ENCODE measurements around the gene SMYD3.

SMYD3 gene

DNA sequence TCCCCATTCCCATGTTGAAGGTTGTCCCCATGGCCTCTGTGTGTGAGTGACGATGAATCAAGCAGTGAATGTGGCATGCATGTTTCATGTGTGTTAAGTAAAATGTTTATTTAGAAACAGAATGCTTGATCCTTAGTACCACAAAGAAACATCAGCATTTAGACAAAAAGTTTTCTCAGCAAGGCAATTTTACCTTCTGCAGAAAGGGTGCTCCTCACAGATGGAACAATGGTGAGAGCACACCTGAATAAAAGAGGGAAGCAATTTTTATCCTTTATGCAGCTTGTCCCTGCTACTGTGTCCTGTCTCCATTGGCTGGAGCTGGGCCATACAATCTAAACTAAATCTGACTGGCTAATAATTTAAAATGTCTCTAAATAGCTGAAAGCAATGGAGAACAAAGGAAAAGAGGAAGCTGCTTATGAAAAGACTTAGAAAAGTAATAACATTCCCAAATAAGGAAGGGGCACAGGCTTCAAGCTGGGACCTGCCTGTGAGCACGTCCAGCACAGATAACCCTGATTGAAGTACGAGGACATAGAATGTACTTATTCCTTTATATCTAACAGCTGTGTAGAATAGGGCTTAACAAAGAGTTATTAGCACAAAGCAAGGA, 8.4 kb upstream of the SMYD3 start:
- DNase-seq (ENCODE audit: low read depth) = no peak

DNA sequence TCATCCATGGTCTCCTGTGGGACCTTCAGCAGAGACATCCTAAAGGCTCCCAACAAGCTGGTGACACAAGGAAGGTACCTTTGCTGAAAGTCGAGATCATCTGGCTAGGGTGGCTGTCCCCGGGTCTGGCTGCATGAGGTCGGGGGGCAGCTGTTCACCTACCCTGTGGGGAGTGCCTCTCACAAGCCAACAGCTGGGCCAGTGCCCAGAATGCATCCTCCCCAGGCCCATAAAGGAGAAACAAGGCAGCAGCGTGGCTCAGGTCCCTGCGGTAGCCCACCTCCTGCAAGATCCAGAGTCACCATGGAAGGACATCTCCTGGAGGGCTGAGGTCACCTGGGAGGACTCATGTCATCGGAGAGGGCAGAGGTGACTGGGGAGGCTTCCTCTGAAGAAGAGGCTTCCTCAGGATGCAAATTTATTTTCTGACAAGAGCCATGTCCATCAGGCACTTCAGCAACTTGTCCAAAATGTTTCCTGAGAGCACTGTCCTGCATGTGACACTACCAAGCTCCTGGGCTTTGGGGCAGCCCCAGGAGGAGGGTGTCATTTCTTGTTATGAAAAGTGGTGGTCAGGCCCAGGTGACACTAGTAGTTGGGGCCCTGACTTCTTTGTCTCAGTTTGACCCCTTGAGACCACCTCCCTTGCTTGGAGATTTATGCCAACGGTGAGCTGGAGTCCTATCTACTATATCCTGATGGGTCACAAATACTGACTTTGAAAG, 6.7 kb upstream of the SMYD3 start:
- no peak for DNase-seq (ENCODE audit: low read depth)

DNA sequence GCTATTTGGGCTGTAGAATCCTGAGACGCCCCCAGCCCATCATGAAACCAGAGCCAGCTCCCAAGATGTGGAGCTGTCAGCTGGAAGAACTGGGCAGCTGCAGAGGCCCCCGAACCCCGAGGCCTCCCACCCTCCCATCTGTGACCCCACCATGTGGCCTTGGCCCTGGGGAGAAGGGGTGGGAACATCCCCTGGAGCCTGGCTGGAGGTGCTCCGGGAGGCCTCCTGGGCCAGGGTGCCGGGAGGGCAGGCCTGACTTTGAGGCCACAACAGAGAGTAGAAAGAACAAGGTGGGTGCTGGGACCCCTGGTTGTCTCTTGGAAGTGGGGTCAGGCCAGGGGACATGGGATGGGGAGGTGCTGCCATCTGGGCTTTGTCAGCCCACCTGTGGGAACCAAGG, 6.0 kb upstream of the SMYD3 start:
- no peak for DNase-seq (ENCODE audit: low read depth)

DNA sequence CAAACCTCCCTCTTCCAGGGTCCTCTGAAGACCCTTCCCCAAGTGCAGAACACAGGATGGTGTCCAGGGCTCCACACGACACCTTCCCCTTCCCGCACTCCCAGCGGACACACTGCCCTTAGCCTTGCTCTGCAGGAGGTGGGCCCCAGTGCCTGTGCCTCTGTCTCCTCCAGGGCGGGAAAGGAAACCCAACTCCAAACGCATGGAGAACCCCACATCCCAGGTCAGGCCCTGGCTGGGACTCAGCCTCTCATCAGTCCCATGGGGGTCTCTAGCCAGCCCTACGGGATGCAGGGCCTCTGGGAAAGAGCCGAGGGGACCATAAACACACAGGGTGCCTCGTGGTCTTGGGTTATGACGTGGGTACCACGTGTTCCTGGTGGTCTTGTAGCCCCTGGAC, 5.6 kb upstream of the SMYD3 start:
- no peak for DNase-seq (ENCODE audit: low read depth)

DNA sequence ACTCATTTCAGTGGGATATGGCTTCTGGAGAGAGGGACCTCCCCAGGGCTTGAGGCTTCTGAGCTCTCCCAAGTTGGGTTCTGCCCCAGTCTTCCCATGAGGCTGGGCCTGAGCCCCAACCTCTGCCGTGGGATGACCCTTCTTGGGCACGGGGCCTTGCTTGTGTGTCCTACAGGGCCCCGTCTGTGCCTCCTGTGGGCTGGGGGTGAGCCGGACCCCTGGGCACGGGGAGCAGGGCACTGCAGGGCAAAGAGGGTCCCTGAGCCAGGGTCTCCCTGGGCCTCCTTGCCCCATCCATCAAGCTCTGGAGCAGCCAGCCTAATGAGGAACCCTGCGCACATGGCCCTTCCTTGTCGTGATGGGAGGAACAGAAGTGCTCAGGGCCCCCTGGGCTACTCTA, 5.2 kb upstream of the SMYD3 start:
- DNase-seq (ENCODE audit: low read depth) = no peak

DNA sequence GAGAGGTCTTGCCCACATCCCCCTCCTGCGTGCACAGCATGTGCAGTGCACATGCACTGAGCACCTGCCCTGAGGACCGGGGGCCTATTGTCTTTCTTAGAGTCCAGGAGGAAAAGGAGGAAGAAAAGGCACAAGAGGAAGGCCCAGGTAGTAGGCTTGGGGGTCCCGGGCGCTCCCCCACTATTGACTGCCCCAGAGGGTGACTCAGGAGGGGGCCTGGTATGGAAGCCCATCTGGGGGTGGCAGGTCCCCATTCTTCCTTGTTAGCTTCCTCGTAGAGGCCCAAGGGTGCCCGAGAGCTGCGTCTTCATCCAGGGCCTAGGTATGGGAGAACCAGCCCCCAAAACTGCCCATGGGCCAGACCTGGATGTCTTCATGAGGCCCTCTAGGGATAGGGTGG, 4.1 kb upstream of the SMYD3 start:
- DNase-seq (ENCODE audit: low read depth) = no peak

DNA sequence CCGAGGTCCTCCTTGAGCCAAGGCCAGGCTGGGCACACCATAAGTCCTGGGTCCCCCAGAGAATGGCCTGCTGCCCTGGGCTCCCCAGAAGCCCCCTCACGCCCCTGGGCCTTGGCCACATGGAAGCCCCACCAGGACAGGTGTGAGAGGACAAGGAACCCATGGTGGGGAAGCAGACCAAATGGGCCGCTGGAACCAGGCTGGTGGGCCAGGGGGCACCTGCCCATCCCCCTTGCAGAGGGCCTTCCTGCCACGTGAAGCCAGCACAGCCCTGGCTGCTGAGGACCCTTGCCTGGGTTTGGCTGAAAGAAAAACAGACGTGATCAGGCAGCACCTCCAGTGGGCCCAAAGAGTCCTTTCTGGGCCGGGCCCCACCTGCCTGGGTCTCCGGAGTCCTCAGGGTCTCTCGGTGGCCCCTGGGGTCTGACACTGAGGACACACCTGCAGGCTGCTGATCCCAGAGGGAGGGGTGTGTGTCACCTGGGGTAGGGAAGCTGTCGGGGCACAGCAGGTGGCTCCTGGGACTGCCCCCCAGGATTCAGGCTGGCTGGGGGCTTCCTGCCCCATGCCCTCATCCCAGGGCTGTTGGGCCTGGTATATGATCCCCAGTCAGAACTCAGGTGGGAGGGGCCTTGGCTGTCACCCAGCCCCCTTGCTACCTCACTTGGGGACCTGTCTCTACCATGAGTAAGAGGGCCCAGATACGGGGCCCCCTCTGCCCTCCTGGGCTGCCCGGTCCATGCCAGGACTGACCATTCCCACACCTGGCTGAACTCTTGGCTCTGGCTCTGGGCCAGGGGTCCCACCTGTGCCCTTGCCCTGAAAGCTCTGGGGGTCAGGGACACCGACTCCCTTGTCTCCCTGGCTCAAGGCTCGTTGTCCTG, 3.3 kb upstream of the SMYD3 start:
- DNase-seq (ENCODE audit: low read depth) = no peak

DNA sequence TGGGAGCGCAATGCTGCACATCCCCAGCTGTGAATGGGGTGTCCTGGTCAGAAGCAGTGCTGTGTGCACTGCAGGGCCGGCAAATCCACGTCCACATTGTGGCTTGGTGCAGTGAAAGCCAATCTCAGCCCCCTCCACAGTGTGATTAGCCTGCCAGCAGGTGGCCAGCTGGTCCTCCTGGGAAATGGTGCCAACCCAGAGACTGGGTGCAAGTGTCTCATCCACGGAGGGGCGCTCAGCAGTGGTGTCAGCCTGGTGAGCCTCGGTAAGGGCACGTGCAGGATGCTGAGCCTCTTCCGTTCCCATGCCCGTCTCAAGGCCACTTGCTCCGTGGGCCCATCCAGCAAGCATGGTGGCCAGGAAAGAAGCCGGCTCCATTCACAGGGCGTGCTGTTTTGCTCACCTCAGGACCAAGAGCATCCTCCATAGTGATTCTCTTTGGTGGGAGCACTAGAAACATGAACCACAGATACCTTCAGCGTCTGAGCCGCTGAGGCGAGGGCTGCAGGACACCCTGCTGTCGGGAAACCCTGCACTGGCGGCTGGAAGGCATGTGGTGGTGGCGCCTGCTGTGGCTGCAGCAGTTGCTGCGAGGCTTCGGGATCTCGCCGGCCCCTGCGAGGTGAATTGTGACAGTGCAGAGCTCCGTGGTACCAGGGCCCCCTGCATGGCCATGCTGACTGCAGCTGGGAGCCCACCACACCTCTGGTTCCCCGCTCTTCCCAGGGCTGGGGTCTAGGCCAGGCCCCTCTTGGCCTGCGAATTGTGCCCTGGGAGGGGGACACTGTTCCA, 2.0 kb upstream of the SMYD3 start:
- no peak for DNase-seq (ENCODE audit: low read depth)

DNA sequence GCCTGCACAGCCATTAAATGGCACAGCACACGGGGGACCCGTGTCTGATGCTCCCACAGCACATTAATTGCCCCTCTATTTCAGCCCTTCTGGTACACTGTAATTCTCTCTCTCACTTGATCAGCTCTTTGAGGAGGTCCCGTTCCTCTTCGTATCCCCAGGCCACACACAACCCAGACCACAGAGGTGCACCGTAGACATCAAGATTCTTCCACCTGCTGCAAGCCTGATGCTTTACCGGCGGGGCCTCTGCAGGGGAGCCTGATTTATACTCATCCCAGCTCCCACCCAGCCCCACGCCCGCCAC, 759 bp downstream of the SMYD3 start:
- no peak for DNase-seq (ENCODE audit: low read depth)

DNA sequence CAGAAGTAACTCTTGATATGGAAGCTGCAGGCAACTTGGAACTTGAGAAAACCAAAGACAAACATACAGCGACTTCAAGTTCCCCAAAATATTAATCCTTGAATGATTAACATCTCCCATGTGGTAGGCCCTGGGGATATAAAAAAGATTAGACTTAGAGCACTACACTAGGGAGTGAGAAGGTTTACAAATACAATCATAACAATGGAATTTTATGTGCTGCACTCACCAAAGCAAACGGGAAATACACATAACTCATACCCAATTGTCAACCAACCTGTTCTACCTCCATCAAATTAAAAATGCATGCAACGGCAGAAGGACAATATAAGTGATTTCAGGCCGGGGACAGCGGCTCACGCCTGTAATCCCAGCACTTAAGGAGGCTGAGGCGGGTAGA, 3.7 kb downstream of the SMYD3 start:
- DNase-seq (ENCODE audit: low read depth) = no peak

DNA sequence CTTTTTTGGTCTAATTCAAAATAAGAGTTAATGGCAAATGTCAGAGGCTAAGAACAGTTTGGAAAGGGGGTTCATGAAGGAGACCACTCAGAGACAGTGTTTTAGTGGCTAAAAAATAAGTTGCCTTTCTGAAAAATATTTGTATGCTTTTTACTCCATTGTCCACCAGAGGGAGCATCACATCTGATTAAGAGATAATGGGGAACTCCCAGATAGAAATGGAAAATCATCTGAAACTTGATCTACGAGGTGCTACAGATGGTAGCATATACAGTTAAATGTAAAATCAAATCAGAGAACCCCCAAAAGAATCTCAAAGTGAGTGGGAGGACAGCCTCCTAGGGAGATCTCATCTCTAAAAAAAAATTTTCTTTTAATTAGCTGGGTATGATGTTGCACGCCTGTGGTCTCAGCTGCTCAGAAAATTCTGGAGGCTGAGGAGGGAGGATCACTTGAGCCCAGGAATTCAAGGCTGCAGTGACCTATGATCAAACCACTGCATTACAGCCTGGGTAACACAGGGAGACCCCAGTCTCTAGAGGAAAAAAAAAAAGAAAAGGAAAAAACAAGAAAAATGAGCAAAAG, 9.7 kb downstream of the SMYD3 start:
- no peak for DNase-seq (ENCODE audit: low read depth)

DNA sequence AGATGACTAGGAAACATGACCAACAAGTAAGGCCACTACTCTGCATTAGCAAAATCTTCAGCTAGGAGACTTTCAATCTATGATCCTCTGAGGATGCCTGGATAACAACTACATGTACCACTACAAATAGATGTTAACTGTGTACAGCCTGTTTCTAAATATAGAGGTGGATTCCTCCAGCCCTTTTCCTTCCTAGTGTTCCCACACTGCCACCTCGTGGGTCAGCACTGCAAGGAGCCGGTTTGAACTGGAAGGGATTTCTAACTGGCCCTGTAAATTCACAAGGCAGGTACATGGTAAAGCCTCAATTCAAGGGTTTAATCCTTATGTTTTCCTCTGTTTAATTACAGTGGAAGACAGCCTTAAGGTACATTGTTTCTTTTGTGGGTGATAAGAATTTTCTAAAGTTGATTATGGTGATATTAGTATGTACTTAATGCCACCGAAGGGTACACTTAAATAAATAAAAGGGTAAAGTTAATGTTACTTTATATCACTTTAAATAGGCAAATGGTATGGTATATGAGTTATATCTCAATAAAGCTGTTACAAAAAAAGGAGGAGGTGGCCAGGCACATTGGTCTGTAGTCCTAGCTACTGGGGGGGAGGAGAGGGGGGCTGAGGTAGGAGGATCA, 14.4 kb downstream of the SMYD3 start:
- no peak for DNase-seq (ENCODE audit: low read depth)

DNA sequence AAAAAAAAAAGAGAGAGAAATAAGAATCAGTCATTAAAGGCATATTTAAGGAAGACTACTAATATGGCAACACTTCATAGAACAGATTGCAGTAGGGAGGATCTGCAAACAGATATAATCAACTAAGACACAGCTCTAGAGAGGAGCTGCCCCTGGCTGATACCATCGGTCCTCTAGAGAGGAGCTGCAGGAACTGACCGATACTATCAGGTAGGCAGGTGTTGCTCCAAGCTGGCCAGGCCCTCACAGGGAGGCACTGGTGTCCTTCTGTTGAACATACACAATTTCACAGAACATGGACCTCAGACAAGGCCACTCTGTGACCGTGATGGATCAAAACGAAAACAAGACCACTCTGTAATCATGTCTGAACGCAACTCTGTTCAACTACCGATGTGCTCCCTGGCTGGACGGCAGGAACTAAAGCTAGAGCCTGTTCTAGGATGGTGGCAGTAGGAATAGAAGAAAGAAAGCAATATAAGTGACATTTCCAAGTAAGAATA, 15.5 kb downstream of the SMYD3 start:
- DNase-seq (ENCODE audit: low read depth) = no peak

DNA sequence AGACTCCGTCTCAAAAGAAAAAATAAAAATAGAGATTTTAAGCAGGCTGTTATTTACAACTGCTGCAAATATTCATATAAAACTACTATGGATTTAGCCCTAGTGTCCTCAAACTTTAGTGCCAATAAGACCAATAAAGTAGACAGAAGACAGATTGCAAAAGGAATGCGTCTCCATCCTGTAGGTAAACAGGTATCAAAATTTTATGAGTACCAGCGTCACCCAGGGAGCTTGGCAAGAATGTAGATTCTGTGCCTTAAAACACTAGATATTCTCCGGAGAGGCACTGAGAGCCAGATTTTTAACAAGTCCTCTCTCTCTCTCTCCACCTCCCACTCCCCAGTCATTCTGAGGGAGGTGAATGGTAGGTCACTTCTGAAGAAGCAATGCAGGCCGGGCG, 18.4 kb downstream of the SMYD3 start:
- no peak for DNase-seq (ENCODE audit: low read depth)

DNA sequence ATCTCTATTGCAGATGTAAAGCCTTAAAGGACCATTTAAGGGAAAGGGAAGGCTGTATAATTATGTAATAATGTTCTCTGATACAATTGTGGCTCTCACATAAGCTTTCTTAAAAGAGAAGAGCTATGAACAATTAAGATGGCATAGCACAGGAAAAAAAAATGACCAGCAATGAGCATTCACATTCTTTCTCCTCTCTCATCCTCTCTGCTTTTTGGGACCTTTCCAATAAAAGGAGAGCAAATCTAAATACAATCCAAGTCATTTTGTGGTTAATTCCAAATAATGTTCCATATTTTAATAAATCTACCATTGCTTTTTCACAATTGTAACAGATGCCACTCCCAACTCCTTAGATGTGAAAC, 23.5 kb downstream of the SMYD3 start:
- no peak for DNase-seq (ENCODE audit: low read depth)

DNA sequence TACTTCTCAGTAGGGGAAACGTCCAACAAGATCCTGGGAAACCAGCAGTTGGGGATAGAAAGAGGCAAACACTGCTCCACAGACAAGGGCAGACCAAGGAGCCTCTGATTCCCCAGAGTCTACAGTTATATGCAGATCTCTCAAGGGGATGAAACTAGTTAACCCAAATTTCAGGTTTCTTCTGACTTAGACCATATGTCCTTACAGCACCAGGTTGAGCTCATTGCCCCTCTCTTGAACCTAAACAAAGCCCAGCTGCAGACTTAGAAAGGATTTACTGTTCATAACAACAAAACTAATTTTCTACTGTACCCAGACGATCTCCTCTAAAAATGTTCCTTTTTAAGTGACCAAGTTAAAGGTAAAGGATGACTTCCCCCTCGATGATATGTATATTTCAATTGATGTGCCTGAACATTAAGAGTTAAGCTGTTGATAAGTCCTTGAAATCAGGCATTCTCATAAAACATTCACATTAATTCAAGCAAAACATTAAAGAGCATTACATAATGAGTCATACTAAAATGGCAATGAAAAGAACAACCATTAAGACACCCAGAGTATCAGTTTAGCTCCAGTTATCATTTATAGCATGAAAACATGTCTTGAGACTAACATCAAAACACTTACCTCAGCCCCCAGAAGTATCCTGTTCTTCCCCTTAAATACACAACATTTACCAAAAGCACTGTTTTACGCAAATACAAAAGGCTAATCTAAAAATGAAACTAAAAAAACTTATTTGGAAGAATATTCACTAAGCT, 24.1 kb downstream of the SMYD3 start:
- DNase-seq (ENCODE audit: low read depth) = no peak

DNA sequence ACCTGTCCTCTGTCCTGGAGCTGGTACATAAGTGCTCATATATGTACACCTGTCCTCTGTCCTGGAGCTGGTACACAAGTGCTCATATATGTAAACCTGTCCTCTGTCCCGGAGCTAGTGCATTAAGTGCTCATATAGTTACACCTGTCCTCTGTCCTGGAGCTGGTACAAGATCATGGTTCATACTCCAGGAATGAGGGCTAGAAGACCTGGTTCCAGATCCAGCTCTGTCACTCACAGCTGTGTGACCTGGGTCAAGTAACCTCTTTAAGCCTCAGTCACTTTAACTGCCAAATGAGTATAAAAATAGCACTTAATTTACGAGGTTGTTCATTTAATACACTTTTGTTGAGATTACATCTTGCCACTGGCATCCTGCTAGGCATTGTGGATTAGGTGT, 28.0 kb downstream of the SMYD3 start:
- DNase-seq (ENCODE audit: low read depth) = no peak

DNA sequence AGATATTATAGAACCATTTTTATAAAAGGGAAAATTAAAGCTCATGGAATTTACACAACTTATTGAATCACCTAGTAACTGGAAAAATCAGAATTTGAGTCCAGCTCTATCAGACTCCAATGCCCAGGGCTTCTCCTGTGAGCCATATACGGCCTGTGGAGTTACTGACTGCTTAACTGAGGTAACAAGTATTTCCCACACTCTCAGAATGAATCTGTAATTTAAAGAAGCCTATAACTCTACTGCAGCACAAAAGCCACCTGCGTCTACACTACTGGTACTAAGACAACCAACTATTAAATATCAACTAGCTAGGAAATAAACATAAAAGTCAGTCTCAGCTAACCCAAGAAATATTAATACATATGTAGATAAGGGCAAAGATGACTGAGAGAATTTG, 29.4 kb downstream of the SMYD3 start:
- no peak for DNase-seq (ENCODE audit: low read depth)

DNA sequence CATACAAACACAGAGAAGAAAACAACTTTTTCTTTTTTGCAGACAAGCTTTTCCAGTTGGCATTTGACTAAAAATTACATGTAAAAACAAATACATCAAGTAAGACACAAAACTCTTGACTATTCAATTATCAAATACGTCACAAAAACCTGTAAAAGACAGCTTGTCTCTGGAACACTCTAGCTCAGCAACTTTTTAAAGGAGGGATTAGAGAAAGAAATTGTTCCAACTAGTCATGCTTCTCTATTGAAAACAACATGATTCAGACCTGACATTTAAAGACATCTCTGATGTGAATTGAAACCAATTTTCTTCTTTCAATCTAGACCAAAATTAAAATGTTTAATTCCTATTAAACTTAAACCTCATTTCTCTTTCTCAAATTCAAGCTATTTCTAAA, 30.3 kb downstream of the SMYD3 start:
- DNase-seq (ENCODE audit: low read depth) = no peak

DNA sequence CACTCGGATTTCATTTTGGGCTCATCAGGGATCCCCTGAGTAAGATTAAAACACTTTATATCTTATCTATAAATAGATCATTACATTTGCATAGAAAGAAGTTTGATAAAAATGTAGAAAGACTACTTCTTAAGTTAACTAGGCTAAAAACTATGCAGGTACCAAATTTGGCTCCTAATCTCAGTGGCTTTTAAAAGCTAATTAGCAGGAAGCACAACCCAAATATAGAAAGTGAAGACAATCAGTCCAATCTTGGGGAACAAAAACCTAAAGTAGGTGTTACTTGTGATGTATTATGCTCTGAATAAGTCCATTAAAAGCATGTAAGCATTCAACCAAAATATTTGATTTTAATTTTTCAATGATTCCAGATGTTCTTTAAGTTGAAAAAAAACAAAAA, 35.4 kb downstream of the SMYD3 start:
- no peak for DNase-seq (ENCODE audit: low read depth)

DNA sequence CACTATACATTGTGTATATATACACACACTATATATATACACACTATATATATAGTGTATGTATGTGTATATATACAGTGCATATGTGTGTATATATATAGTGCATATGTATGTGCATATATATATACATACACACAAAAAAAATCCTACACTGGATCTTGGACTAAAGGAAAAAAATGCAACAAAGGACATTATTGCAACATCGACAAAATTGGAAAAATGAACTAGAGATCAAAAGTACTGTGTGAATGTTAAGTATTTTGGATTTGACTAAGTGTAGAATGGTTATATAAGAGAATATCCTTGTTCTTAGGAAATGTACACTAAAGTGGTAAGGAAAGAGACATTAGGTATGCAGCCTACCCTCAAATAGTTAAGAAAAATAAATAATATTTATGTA, 36.5 kb downstream of the SMYD3 start:
- no peak for DNase-seq (ENCODE audit: low read depth)

Data from activated gamma-delta T cell treated with anti-CD3 and anti-CD28 coated beads, Interleukin-2, amount 50 U/mL, for 16 hours (primary cell).